B cell (primary cell): Measurements from ENCODE around the gene CRNKL1. TPM values are rescaled to one million over a fixed set of nuclear protein-coding genes. Genes with fewer than 3 reads are reported as not detected.

ENCODE experiments used
- ATAC-seq: fragments of 200-7000 bp; cut with Tn5 transposase; one replicate; pipeline ENCODE4 v1.10.0; 2021; ENCODE audit warnings: low read depth, mild to moderate bottlenecking, moderate number of reproducible peaks, moderate library complexity
- CTCF ChIA-PET: fragments of 350-600 bp; sonication (Branson Sonifier 250); formaldehyde crosslinking; loops from one replicate; lab custom pipeline; 2021; ENCODE audit warnings: antibody characterized with exemption, inconsistent platforms; lab: Charles Lee
- POLR2A ChIA-PET: fragments of 350-600 bp; sonication (Branson Sonifier 250); formaldehyde crosslinking; loops from one replicate; lab custom pipeline; 2021; ENCODE audit warnings: antibody characterized with exemption; lab: Charles Lee
- DNase-seq: peaks from one replicate; pipeline ENCODE4 v3.0.0; 2013
- H2AFZ ChIP-seq: 2 replicates; pipeline ENCODE4 v1.6.1; 2012; ENCODE audit warnings: mild to moderate bottlenecking, low read depth, low read length; ENCODE audit not compliant: insufficient read depth, poor library complexity, severe bottlenecking
- H3K27ac ChIP-seq, 2 donors: 1 replicate in 1 of 2; 2 replicates in 1 of 2; pipeline ENCODE4 v1.5.1; 2012 to 2013; ENCODE audit warnings: low read length in 2 of 2, mild to moderate bottlenecking in 2 of 2, moderate library complexity in 1 of 2
- H3K27me3 ChIP-seq, 4 experiments: fragments of 200-600 bp in 1 of 4; sonication (generic) in 1 of 4; replicated peaks in 1 of 4; 1 replicate in 2 of 4; 2 replicates in 2 of 4; pipeline versions ENCODE4 v1.6.1 to v1.7.0; 2013 to 2016; ENCODE audit warnings: low read length in 3 of 4, mild to moderate bottlenecking in 2 of 4, mixed read lengths in 1 of 4, moderate library complexity in 1 of 4; ENCODE audit not compliant: insufficient read depth in 4 of 4, control insufficient read depth in 3 of 4; ENCODE audit errors: control extremely low read depth in 1 of 4
- H3K36me3 ChIP-seq, 2 experiments: replicated peaks in 1 of 2; 1 replicate in 1 of 2; 2 replicates in 1 of 2; pipeline versions ENCODE4 v1.6.1 to v1.7.1; 2013; ENCODE audit warnings: low read length in 1 of 2; ENCODE audit not compliant: insufficient read depth in 2 of 2, control insufficient read depth in 1 of 2; ENCODE audit errors: control extremely low read depth in 1 of 2, extremely low read depth in 1 of 2
- H3K4me1 ChIP-seq, 2 donors: fragments of 200-600 bp in 1 of 2; sonication (generic) in 1 of 2; 1 replicate in 1 of 2; 2 replicates in 1 of 2; pipeline versions ENCODE4 v1.5.1 to v1.6.1; 2013 to 2017; ENCODE audit warnings: low read length in 2 of 2; ENCODE audit not compliant: control insufficient read depth in 2 of 2, insufficient read depth in 2 of 2
- H3K4me2 ChIP-seq: replicated peaks from 2 replicates; pipeline ENCODE3; 2012; ENCODE audit warnings: mild to moderate bottlenecking, low read depth, low read length; ENCODE audit not compliant: poor library complexity, severe bottlenecking
- H3K4me3 ChIP-seq, 5 experiments: fragments of 200-600 bp in 1 of 5; sonication (generic) in 1 of 5; 1 replicate in 3 of 5; 2 replicates in 2 of 5; pipeline versions ENCODE4 v1.5.1 to v1.7.0; 2011 to 2016; ENCODE audit warnings: low read length in 4 of 5, mild to moderate bottlenecking in 4 of 5, low read depth in 2 of 5, control low read depth in 1 of 5, moderate library complexity in 1 of 5; ENCODE audit not compliant: insufficient read depth in 1 of 5; ENCODE audit errors: control extremely low read depth in 1 of 5, extremely low read depth in 1 of 5
- H3K79me2 ChIP-seq: fragments of 200-600 bp; sonication (generic); one replicate; pipeline ENCODE4 v1.6.0; 2016; ENCODE audit warnings: low read length; ENCODE audit not compliant: control insufficient read depth, insufficient read depth
- H3K9ac ChIP-seq: fragments of 200-600 bp; sonication (generic); 2 replicates; pipeline ENCODE4 v1.6.1; 2017; ENCODE audit warnings: mild to moderate bottlenecking, low read length, moderate library complexity
- H3K9me3 ChIP-seq, 3 donors: one replicate each; pipeline versions ENCODE4 v1.6.1 to v1.7.1; 2013; ENCODE audit warnings: low read length in 2 of 3; ENCODE audit not compliant: control insufficient read depth in 2 of 3, insufficient read depth in 1 of 3; ENCODE audit errors: control extremely low read depth in 1 of 3
- H4K20me1 ChIP-seq: 2 replicates; pipeline ENCODE4 v1.6.0; 2012; ENCODE audit warnings: mild to moderate bottlenecking, low read length; ENCODE audit not compliant: insufficient read depth, control insufficient read depth, poor library complexity, severe bottlenecking
- H3K27ac Mint-ChIP-seq: one replicate; pipeline ENCODE4 v1.8.0; 2021; ENCODE audit warnings: mixed read lengths
- H3K27me3 Mint-ChIP-seq: one replicate; pipeline ENCODE4 v1.8.0; 2021; ENCODE audit warnings: mixed read lengths
- H3K4me1 Mint-ChIP-seq: one replicate; pipeline ENCODE4 v1.8.0; 2021; ENCODE audit warnings: mixed read lengths
- H3K4me3 Mint-ChIP-seq: one replicate; pipeline ENCODE4 v1.8.0; 2021; ENCODE audit warnings: mixed read lengths
- H3K9me3 Mint-ChIP-seq: one replicate; pipeline ENCODE4 v1.8.0; 2022; ENCODE audit warnings: mixed read lengths; ENCODE audit not compliant: insufficient read depth
- EZH2 ChIP-seq: IDR thresholded peaks from 2 replicates; pipeline ENCODE4 v1.6.1; 2012; ENCODE audit warnings: borderline replicate concordance, low read depth, mild to moderate bottlenecking, moderate library complexity, low read length; ENCODE audit not compliant: insufficient read depth, poor library complexity, severe bottlenecking
- WGBS: methylation state at CpG from one replicate; pipeline ENCODE4 v1.1.5; 2013; ENCODE audit warnings: missing lambda C conversion rate; ENCODE audit not compliant: insufficient coverage; 5-methylcytosine and 5-hydroxymethylcytosine counted together
- intact Hi-C: fragments of 100-400 bp; cut with micrococcal nuclease; formaldehyde crosslinking; loops from one replicate; pipeline ENCODE4 v1.10.0; 2022
- polyA plus RNA-seq: library from polyadenylated mRNA; depleted of rRNA; stranded (reverse); fragments of >200 nt; gene quantifications from 2 replicates; pipeline ENCODE4 v1.2.3, GENCODE V29; 2012
- total RNA-seq, 2 donors: library from RNA; stranded (reverse); fragments of 120-200 nt in 1 of 2; gene quantifications; 1 replicate in 1 of 2; 2 replicates in 1 of 2; pipeline versions ENCODE4 v1.2.3 to v1.2.4, GENCODE V29; 2013 to 2022
- TF ChIP-seq, protein P1 (sequence below): fragments of 200-600 bp; IDR thresholded peaks from one replicate; pipeline ENCODE4 v1.8.0; 2022; ENCODE audit warnings: antibody characterized with exemption, mild to moderate bottlenecking

CRNKL1 gene
- total and polyA plus RNA-seq, 2 donors (not counting 1 experiment from before 2014, with no cell fraction given) = 3.9 to 25.5 TPM

DNA sequence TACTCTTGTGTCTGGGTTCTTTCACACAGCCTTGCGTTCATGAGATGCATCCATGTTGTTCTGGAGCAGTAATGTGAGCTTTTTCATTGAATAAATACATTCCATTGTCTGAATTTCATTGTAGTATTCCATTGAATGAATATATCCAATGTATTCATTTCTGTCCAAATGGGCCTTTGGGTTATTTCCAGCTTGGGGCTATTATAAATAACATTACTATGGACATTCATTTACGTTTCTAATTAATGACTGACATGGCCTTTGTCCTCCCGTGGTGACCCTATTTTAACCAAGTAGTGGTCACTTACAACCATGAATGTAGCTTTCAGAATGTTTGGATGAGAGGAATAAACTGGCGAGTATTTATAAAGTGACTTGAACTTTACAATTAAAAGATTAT is 65.2 kb downstream of the CRNKL1 start:
- Histone ChIP-seq H3K36me3 (no peaks in the 10 kb centered on the region), H3K27me3 (peaks cover 0 to 4% (median 0%) of the 10 kb centered on the region in 4 experiments), H3K4me2 (no peak overlapping the region), H3K9ac (no peak overlapping the region), H4K20me1 (no peaks in the 10 kb centered on the region), H3K4me3 (no peak overlapping the region), H3K79me2 (no peaks in the 10 kb centered on the region), H2AFZ (no peak overlapping the region), H3K27ac (no peak overlapping the region), H3K9me3 (peaks cover 0 to 2% (median 0%) of the 10 kb centered on the region in 3 donors), H3K4me1 (no peaks in the 10 kb centered on the region)
- Mint-ChIP-seq H3K4me3 (no peak overlapping the region), H3K9me3 (no peaks in the 10 kb centered on the region), H3K27ac (no peak overlapping the region), H3K27me3 (peaks cover 7% of the 10 kb centered on the region), H3K4me1 (no peaks in the 10 kb centered on the region)
- intact Hi-C loops = no loop called here
- DNase-seq (no peak), ATAC-seq (no peak)
- ChIA-PET POLR2A (no interaction called here), CTCF (interaction anchor here (0.6 to 1.4 kb wide), 2 partner anchors 10 to 84 kb away, joined by 3 read pairs; no protein-coding TSS in a partner anchor)
- WGBS = no CpG with 5 or more reads among the region's 4 CpGs
- no peak for TF ChIP-seq EZH2
- TF ChIP-seq, protein P1, sequence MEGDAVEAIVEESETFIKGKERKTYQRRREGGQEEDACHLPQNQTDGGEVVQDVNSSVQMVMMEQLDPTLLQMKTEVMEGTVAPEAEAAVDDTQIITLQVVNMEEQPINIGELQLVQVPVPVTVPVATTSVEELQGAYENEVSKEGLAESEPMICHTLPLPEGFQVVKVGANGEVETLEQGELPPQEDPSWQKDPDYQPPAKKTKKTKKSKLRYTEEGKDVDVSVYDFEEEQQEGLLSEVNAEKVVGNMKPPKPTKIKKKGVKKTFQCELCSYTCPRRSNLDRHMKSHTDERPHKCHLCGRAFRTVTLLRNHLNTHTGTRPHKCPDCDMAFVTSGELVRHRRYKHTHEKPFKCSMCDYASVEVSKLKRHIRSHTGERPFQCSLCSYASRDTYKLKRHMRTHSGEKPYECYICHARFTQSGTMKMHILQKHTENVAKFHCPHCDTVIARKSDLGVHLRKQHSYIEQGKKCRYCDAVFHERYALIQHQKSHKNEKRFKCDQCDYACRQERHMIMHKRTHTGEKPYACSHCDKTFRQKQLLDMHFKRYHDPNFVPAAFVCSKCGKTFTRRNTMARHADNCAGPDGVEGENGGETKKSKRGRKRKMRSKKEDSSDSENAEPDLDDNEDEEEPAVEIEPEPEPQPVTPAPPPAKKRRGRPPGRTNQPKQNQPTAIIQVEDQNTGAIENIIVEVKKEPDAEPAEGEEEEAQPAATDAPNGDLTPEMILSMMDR = no peak

DNA sequence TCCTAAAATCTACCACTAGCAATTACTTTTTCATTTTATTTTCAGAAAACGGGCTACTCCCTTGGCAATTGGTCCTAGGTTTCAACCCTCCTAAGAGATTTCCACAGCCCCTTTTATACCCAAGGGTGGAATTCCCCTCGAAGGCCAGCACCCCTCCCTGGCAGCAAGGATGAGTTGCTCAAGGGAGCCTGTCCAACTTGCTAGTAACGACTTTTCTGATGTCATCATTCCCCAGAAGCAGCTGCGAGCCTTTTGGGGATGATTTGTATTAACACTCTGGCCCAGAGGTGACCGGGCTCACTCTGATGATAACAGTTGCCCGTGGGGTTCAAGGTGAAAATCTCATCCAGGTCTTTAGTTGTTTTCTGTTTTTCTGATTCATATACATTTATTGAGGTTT is 65.8 kb downstream of the CRNKL1 start:
- intact Hi-C loops = no loop called here
- H3K4me1 ChIP-seq = no peaks in the 10 kb centered on the region
- 74% methylated on average over 3 of the region's 6 CpGs for WGBS
- H3K36me3 ChIP-seq = no peaks in the 10 kb centered on the region
- no peaks in the 10 kb centered on the region for H3K79me2 ChIP-seq
- Mint-ChIP-seq H3K4me1 (no peaks in the 10 kb centered on the region), H3K9me3 (no peaks in the 10 kb centered on the region), H3K27me3 (peaks cover 7% of the 10 kb centered on the region), H3K27ac (no peak overlapping the region), H3K4me3 (no peak overlapping the region)
- POLR2A ChIA-PET = no interaction called here
- H3K4me2 ChIP-seq = no peak overlapping the region
- no peak for ATAC-seq
- H3K9ac ChIP-seq = no peak overlapping the region
- H3K4me3 ChIP-seq = no peak overlapping the region
- CTCF ChIA-PET = interaction anchor here (0.6 to 1.5 kb wide), 2 partner anchors 8 to 10 kb away, joined by 3 read pairs; no protein-coding TSS in a partner anchor
- no peak overlapping the region for H3K27ac ChIP-seq
- peaks cover 0 to 4% (median 0%) of the 10 kb centered on the region in 4 experiments for H3K27me3 ChIP-seq
- no peak overlapping the region for H2AFZ ChIP-seq
- H4K20me1 ChIP-seq = no peaks in the 10 kb centered on the region
- TF ChIP-seq EZH2 = no peak
- TF ChIP-seq, protein P1 = no peak
- no peak for DNase-seq
- H3K9me3 ChIP-seq = peaks cover 0 to 2% (median 0%) of the 10 kb centered on the region in 3 donors

Other genes with a start within 250 kb of the CRNKL1 start
- gene NAA20, start 35.1 kb downstream of the CRNKL1 start, total RNA-seq = 25.5 and 27.1 TPM in 2 replicates
- 16.8 and 20.3 TPM in 2 replicates for gene NAA20, start 35.1 kb downstream of the CRNKL1 start, polyA plus RNA-seq
- not detected in 2 replicates for gene CFAP61, start 66 bp upstream of the CRNKL1 start, total RNA-seq
- not detected in 2 replicates for gene CFAP61, start 66 bp upstream of the CRNKL1 start, polyA plus RNA-seq